ENCODE measurements around the gene MVB12B.

MVB12B gene

DNA sequence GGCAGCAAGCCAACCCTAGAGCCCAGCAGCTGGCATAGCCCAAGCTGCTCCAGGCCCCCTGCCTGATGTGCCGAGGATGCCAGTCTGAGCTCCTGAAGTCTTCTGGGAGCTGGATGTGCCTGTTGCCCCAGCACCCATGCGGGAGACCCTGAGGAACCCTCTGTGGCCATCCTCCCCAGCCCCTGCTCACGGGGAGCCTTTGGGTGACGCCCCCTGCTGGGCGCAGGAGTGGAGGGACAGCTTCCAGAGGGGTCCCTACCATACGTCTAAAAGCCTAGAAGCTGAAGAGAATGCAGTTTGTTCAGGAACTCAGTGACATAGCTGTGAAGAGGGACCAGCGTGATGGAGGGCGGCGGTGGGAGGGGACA lies 33.1 kb upstream of the MVB12B start:
- Histone ChIP-seq H3K36me3 (ENCODE audit: insufficient read depth, low read length) (no peaks in the 10 kb centered on the region), H3K9me3 (ENCODE audit: low read depth, low read length) (no peaks in the 10 kb centered on the region), H3K9ac (ENCODE audit: insufficient read length) (no peak overlapping the region), H3K4me3 (no peak overlapping the region), H3K27ac (no peak overlapping the region)
- no peak for DNase-seq (ENCODE audit: low read depth, low spot score)
- no peak for TF ChIP-seq FOXP2 (optimal IDR thresholded peaks at IDR 0.05; ENCODE audit: control extremely low read depth, extremely low read length, insufficient read depth)
- no peak for TF ChIP-seq POLR2AphosphoS5 (IDR thresholded peaks at IDR 0.05; ENCODE audit: borderline replicate concordance, low read depth, low read length)
- no peak for TF ChIP-seq EZH2 (IDR thresholded peaks at IDR 0.05)

- Histone ChIP-seq H3K9me3 (ENCODE audit: low read depth, low read length) (no peaks in the 10 kb centered on the region), H3K27ac (no peak overlapping the region), H3K36me3 (ENCODE audit: insufficient read depth, low read length) (no peaks in the 10 kb centered on the region), H3K9ac (ENCODE audit: insufficient read length) (no peak overlapping the region), H3K4me3 (no peak overlapping the region)
- no peak for DNase-seq (ENCODE audit: low read depth, low spot score)
- TF ChIP-seq FOXP2 (optimal IDR thresholded peaks at IDR 0.05; ENCODE audit: control extremely low read depth, extremely low read length, insufficient read depth) (no peak), EZH2 (IDR thresholded peaks at IDR 0.05) (no peak), POLR2AphosphoS5 (IDR thresholded peaks at IDR 0.05; ENCODE audit: borderline replicate concordance, low read depth, low read length) (no peak)
Measured at GRCh38 chr9:126294331-126295081, 32.1 kb upstream of the MVB12B start.

DNA sequence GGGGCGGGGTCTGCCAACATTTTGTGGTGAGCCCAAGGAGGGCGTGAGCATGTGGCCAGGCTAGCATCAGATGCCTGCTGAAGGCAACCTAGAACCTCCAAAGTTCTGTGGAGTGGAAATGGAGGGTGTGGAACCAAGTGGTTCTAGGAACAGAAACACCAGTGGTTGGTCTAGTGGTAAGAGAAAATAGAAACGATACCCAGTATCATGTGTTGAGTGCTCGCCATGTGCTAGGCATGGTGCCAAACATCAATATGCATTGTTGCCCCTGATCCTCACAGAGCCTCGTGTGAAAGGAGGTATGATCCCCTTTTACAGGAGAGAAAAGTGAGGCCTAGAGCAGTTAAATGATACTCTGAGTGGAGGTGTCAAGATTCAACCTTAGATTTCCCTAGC lies 31.5 kb upstream of the MVB12B start:
- no peak overlapping the region for H3K27ac ChIP-seq
- no peak for DNase-seq (ENCODE audit: low read depth, low spot score)
- no peak for TF ChIP-seq FOXP2 (optimal IDR thresholded peaks at IDR 0.05; ENCODE audit: control extremely low read depth, extremely low read length, insufficient read depth)
- no peak overlapping the region for H3K9ac ChIP-seq (ENCODE audit: insufficient read length)
- no peaks in the 10 kb centered on the region for H3K9me3 ChIP-seq (ENCODE audit: low read depth, low read length)
- H3K4me3 ChIP-seq = no peak overlapping the region
- no peaks in the 10 kb centered on the region for H3K36me3 ChIP-seq (ENCODE audit: insufficient read depth, low read length)

- Histone ChIP-seq H3K9ac (ENCODE audit: insufficient read length) (no peak overlapping the region), H3K9me3 (ENCODE audit: low read depth, low read length) (no peaks in the 10 kb centered on the region), H3K36me3 (ENCODE audit: insufficient read depth, low read length) (no peaks in the 10 kb centered on the region), H3K27ac (no peak overlapping the region), H3K4me3 (no peak overlapping the region)
- no peak for DNase-seq (ENCODE audit: low read depth, low spot score)
- no peak for TF ChIP-seq FOXP2 (optimal IDR thresholded peaks at IDR 0.05; ENCODE audit: control extremely low read depth, extremely low read length, insufficient read depth)
- no peak for TF ChIP-seq POLR2AphosphoS5 (IDR thresholded peaks at IDR 0.05; ENCODE audit: borderline replicate concordance, low read depth, low read length)
- TF ChIP-seq EZH2 (IDR thresholded peaks at IDR 0.05) = no peak
Measured at GRCh38 chr9:126295516-126295915, 31.1 kb upstream of the MVB12B start.

DNA sequence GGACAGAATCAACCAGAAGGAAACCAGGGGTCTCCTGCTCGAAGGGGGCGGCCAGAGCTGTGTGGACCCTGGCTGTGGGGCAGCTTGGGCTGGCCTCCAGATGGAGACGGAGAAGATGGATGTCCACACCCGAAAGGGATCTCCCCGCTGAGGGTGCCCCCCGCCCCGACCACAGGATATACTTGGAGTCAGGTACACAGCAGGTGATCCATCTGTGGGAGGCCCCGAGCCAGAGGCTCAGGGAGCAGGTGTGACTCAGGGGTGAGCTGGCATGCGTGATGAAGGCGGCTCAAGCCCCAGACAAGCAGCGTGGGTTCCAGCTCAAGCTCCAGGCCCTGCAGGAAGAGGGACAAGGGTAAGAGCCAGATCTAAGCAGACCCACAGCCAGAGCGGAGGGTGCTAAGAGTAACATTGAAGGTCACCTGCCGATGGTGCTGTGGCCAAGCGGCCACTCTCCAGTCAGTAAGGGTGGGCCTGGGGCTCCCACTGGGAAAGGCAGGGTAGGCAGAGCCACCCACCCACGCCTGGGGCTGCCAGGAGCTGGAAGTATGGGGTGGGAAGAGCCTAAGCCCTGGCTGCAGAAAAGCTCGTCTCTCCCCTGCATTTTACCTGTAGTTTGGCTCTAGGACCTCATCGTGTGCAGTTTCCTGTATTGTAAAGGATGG lies 30.6 kb upstream of the MVB12B start:
- Histone ChIP-seq H3K4me3 (no peak overlapping the region), H3K27ac (no peak overlapping the region), H3K9me3 (ENCODE audit: low read depth, low read length) (no peaks in the 10 kb centered on the region), H3K9ac (ENCODE audit: insufficient read length) (no peak overlapping the region), H3K36me3 (ENCODE audit: insufficient read depth, low read length) (no peaks in the 10 kb centered on the region)
- TF ChIP-seq POLR2AphosphoS5 (IDR thresholded peaks at IDR 0.05; ENCODE audit: borderline replicate concordance, low read depth, low read length) (no peak), EZH2 (IDR thresholded peaks at IDR 0.05) (no peak), FOXP2 (optimal IDR thresholded peaks at IDR 0.05; ENCODE audit: control extremely low read depth, extremely low read length, insufficient read depth) (no peak)
- no peak for DNase-seq (ENCODE audit: low read depth, low spot score)

GRCh38 chr9:126296687-126297086 lies 29.9 kb upstream of the MVB12B start:
- H3K27ac ChIP-seq = no peak overlapping the region

GRCh38 chr9:126297661-126298060 lies 29.0 kb upstream of the MVB12B start:
- DNase-seq (ENCODE audit: low read depth, low spot score) = no peak
- H3K4me3 ChIP-seq = no peak overlapping the region
- H3K27ac ChIP-seq = no peak overlapping the region
- H3K36me3 ChIP-seq (ENCODE audit: insufficient read depth, low read length) = no peaks in the 10 kb centered on the region
- no peak overlapping the region for H3K9ac ChIP-seq (ENCODE audit: insufficient read length)
- H3K9me3 ChIP-seq (ENCODE audit: low read depth, low read length) = no peaks in the 10 kb centered on the region
- TF ChIP-seq POLR2AphosphoS5 (IDR thresholded peaks at IDR 0.05; ENCODE audit: borderline replicate concordance, low read depth, low read length) (no peak), FOXP2 (optimal IDR thresholded peaks at IDR 0.05; ENCODE audit: control extremely low read depth, extremely low read length, insufficient read depth) (no peak), EZH2 (IDR thresholded peaks at IDR 0.05) (no peak)

More at GRCh38 chr9:126296687-126297086, 29.9 kb upstream of the MVB12B start:
- Histone ChIP-seq H3K4me3 (no peak overlapping the region), H3K9ac (ENCODE audit: insufficient read length) (no peak overlapping the region), H3K36me3 (ENCODE audit: insufficient read depth, low read length) (no peaks in the 10 kb centered on the region), H3K9me3 (ENCODE audit: low read depth, low read length) (no peaks in the 10 kb centered on the region)
- TF ChIP-seq POLR2AphosphoS5 (IDR thresholded peaks at IDR 0.05; ENCODE audit: borderline replicate concordance, low read depth, low read length) (no peak), EZH2 (IDR thresholded peaks at IDR 0.05) (no peak)
- DNase-seq (ENCODE audit: low read depth, low spot score) = no peak

GRCh38 chr9:126298063-126298801 lies 28.4 kb upstream of the MVB12B start:
- H3K9me3 ChIP-seq (ENCODE audit: low read depth, low read length) = no peaks in the 10 kb centered on the region
- H3K36me3 ChIP-seq (ENCODE audit: insufficient read depth, low read length) = no peaks in the 10 kb centered on the region
- no peak overlapping the region for H3K27ac ChIP-seq
- TF ChIP-seq POLR2AphosphoS5 (IDR thresholded peaks at IDR 0.05; ENCODE audit: borderline replicate concordance, low read depth, low read length) = no peak
- no peak for TF ChIP-seq EZH2 (IDR thresholded peaks at IDR 0.05)
- no peak for TF ChIP-seq FOXP2 (optimal IDR thresholded peaks at IDR 0.05; ENCODE audit: control extremely low read depth, extremely low read length, insufficient read depth)
- no peak overlapping the region for H3K4me3 ChIP-seq
- no peak overlapping the region for H3K9ac ChIP-seq (ENCODE audit: insufficient read length)
- DNase-seq (ENCODE audit: low read depth, low spot score) = no peak
